GM08714 (cell line): ENCODE results near the gene DMC1.
"Not testable (repeated sequence)": the region's sequence is repeated elsewhere in the genome, so short reads cannot be mapped to it uniquely, and the experiment has no call there.

Source experiments
- H3K4me3 ChIP-seq: fragments of 200-500 bp; sonication (Bioruptor generic); 2 replicates; pipeline ENCODE4 v1.5.1; 2014; ENCODE audit warnings: mild to moderate bottlenecking, low read length, inconsistent platforms
- ZNF274 ChIP-seq: IDR thresholded peaks from 2 replicates; pipeline ENCODE4 v1.6.1; 2012; ENCODE audit warnings: mild to moderate bottlenecking, low read depth, low read length

DMC1 gene

GRCh38 chr22:38569972-38570778, at the start of gene DMC1:
TSS of gene DMC1 (minus strand) at chr22:38570183. CDS start at chr22:38568256, 1,927 bp downstream.
- H3K4me3 ChIP-seq, result peak within 1 kb of the TSS; percentile 78
- TF ChIP-seq ZNF274, result no peak

GRCh38 chr22:38618682-38619081, 48.7 kb upstream of the DMC1 start:
- no peak for TF ChIP-seq ZNF274

GRCh38 chr22:38618258-38618657, 48.3 kb upstream of the DMC1 start:
- no peak overlapping the region for H3K4me3 ChIP-seq
- no peak for TF ChIP-seq ZNF274

More at GRCh38 chr22:38618682-38619081, 48.7 kb upstream of the DMC1 start:
- no peak overlapping the region for H3K4me3 ChIP-seq

- not testable (repeated sequence) for H3K4me3 ChIP-seq
Observed at GRCh38 chr22:38615064-38615405, 45.1 kb upstream of the DMC1 start.

GRCh38 chr22:38614332-38615063, 44.5 kb upstream of the DMC1 start:
- no peak overlapping the region for H3K4me3 ChIP-seq
- no peak for TF ChIP-seq ZNF274

DNA sequence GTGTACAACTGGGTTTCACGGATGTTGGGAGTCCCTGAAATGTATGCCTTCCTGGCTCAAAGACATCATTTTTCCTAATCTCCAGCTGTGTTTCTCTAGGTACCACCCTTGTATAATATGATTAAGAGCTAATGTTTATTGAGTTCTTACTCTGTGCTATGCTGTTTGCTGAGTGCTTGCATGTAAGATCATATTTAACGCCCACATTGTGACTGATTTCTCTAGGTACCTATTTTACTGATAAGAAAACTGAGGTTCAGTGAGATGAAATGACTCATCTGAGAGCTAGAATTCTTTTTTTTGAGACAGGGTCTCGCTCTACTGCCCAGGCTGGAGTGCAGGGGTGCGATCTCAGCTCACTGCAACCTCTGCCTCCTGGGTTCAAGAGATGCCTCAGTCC, 43.6 kb upstream of the DMC1 start:
- TF ChIP-seq ZNF274, result no peak

DNA sequence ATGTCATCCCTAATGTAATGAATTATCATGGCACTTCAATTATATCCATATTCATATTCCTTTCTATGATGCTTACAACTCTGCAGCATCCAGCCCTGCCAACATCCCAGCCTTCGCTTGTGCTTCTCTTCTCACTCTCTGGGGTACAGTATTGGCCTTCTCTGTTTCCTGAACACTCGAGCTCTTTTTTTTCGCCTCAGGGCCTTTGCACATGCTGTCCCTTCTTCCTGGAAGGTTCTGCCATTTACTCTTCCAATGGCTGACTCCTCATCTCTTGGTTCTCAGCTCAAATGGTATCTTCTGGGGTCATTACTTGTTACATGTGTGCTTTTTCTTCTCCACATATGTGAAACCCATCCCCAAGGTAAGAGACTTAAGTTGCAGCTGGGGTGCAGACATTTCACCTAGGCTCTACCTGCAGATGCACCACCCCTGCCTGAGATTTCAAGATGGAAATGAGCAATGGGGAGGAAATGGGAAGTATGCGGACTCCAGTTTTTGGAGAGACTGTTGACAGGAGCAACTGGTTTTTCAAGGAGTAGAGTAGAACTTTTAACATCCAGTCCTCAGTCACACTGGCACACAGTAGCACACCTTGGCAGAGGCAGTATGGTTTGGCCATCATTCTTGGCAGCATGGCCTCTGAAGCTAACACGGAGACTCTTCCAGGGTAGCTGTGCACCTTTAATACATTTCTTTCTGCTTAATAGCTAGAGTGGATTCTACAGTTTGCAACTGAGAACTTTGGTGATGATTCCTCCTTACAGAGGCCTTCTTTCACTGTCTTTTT, 42.4 kb upstream of the DMC1 start:
- no peak for TF ChIP-seq ZNF274
- H3K4me3 ChIP-seq, result no peak overlapping the region

More for the DNA sequence above, 43.6 kb upstream of the DMC1 start:
- no peak overlapping the region for H3K4me3 ChIP-seq

DNA sequence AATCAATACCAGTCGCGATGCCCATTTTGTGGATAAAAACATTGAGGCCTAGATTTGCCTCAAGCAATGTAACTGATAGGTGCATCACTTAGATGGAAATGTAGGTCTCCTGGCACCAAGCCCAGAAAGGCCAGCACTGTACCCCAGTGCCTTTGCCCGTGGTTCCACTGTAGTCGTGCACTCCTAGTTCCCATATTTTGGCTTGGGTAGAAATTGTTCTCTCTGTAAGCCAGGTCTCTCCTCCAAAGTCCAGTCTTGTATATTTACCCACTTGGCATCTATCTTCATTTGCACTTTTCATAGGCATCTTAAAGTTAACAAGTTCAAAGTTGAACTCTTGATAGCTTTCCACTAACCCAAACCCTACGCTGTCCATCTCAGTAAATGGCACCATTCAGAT, 41.6 kb upstream of the DMC1 start:
- no peak overlapping the region for H3K4me3 ChIP-seq
- TF ChIP-seq ZNF274, result no peak

- no peak for TF ChIP-seq ZNF274
- no peak overlapping the region for H3K4me3 ChIP-seq
Observed at GRCh38 chr22:38610234-38610633, 40.3 kb upstream of the DMC1 start.

- H3K4me3 ChIP-seq, result no peak overlapping the region
- no peak for TF ChIP-seq ZNF274
Observed at GRCh38 chr22:38608992-38609750, 39.2 kb upstream of the DMC1 start.

DNA sequence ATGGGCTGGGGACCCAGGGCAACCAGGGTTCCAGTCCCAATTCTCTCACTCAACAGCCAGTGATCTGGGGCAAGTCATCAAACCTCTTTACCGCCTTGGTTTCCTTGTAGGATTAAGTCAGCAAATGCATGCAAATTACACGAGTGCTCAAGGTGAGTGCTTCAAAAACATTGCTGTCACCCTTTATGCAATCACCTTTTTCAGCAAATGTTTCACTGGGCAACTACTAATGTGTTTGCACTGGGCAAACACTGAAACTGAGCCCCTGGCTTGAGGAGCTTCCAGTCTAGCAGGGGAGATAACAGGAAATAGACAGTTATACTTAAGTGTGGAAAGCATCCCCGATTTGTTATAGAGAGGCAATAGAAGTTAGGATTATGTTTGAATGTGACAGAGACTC, 37.7 kb upstream of the DMC1 start:
- no peak overlapping the region for H3K4me3 ChIP-seq
- TF ChIP-seq ZNF274, result no peak

DNA sequence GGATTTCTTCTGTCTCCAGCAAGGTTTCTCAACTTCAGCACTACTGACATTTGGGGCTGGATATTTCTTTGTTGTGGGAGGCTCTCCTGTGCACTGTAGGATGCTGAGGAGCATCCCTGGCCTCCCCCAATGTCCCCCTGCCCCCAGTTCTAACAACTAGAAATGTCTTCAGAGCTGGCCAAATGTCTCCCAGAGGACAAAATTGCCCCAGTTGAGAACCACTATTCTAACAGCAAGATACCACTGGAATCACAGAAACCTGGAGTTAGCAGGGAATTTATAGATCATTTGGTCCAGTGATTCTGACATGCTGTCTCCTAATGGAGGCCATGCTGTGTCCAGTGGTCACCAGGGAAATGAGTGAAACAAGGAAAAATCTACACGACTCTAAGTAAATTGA, 32.2 kb upstream of the DMC1 start:
- H3K4me3 ChIP-seq, result no peak overlapping the region
- TF ChIP-seq ZNF274, result no peak

DNA sequence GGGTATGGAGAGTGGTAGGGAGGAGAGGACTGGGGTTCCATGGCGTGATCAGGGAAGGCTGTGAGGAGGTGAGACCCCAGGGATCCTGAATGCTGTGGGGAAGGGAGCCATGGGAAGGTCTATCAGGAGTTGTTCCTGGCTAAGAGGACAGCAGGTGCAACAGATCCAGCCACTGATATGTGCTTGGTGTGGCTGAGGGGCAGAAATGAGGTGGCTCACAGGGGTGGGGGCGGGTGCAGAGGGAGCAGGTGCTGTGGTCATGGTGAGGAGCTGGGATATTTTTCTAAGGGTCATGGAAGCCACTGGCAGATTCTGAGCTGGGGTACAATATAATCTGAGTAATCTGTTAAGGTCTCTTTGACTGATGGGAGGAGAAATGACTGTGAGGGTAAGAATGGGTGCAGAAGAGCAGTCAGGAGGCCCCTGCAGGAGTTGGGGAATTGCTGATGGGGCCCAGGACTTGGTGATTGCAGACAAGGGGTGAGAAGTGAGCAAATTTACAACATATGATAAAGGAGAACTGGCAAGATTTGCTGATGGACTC, 31.3 kb upstream of the DMC1 start:
- no peak overlapping the region for H3K4me3 ChIP-seq
- no peak for TF ChIP-seq ZNF274

DNA sequence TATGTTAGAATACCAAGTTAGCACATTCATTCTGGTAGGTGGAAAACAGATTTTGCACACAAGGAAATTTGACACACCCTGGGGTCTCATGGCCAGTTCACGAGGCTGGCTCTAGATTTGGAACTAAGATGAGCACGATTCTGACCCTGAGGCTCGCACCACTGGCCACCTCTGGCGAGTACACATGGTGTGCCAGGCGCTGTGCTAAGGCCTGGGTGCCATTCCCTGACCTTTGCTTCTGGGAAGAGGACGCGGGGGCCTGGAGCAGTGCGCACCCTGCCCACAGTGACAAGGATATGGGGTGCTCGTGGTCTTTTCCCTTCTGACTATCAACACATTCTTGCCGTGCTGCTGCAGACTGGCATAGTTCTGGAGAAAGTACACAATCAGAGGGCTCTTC, 29.5 kb upstream of the DMC1 start:
- no peak for TF ChIP-seq ZNF274
- H3K4me3 ChIP-seq, result no peak overlapping the region

DNA sequence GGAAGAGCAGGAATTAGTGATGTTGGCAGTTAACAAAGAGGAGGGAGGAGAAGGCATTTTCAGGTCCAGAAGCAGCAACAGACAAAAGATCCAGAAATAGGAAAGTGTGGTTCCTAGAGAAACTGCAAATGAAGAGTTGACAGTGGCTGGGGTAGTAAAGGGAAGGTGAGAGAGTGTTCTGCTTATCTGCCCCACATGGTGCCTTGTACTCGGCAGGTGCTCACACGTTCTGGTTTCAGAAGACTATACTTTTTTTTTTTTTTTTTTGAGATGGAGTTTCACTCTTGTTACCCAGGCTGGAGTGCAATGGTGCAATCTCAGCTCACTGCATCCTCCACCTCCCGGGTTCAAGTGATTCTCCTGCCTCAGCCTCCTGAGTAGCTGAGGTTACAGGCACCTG, 12.9 kb upstream of the DMC1 start:
- not testable (repeated sequence) for H3K4me3 ChIP-seq
